SH-SY5Y (cell line): ENCODE measurements around the gene PARP12.

Experiments
- GATA2 ChIP-seq: IDR thresholded peaks from 2 replicates; pipeline ENCODE4 v1.6.1; 2011; ENCODE audit warnings: mild to moderate bottlenecking, low read depth, low read length
- GATA3 ChIP-seq: IDR thresholded peaks from 2 replicates; pipeline ENCODE4 v1.6.1; 2011; ENCODE audit warnings: low read depth, mild to moderate bottlenecking, low read length, moderate library complexity

DNA sequence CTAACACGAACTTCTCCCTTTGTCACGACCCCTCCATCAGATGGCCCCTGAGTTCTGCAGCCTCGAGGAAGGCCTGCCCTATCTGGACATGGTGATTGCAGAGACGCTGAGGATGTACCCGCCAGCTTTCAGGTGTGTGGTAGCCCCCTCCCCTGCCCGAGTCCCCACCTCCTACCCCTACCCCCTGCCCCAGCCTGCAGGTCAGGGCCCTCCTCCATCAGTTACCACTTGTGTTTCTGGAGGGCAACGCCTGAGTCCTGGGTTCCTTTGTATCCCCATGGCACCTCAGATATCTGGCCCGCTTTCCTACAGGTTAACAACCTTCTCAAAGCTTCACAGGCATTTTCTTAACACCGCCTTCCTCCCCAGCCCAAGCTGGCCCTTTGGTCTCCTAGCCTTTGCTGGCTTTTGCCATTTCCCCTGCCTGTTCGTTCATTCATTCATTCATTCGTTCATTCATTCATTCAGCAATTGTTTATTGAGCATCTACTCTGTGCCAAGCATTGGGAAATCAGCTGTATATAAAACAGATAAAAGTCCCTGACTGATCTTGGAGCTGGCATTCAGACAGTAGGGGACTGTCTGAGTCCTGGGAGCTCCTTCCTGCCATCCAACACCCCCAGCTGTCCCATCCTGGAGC, 55.6 kb downstream of the PARP12 start:
- TF ChIP-seq GATA2: no peak
- TF ChIP-seq GATA3: no peak
